ENCODE measurements around the gene FBN2. TPM values are rescaled to one million over a fixed set of nuclear protein-coding genes. Genes with fewer than 3 reads are reported as not detected.

The FBN2 gene
- total RNA-seq, 1 experiment from 2014 or later: 193 TPM

DNA sequence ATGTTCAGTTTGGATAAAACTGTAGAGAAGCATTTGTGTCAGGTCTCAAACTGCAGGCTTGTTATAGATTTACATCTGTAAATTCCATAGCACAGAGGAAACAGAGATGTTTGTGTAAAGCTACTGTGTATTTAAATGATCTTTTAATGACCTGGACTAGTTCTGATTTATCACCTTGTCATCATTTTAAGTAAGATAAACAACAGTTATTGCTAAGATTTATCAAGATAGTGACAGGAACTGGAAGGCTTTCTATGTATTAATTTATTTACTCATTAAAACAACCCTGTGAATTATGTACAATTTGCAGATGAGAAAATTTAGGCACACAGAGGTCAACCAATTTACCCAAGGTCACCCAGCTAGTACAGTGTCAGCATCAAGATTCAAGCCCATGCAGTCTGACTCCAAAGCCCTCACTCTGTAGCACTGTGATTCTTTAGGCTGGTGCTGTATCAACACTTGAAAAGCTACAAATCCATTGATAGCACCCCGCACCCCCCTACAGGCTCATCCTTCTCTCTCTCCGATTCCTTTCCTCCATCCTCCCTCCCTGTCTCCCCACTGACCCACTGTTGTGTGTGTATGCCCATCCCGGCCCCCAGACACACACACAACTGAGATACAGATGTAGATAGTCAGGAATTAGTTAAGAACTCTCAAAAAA is 184.5 kb downstream of the FBN2 start:
- Mint-ChIP-seq H3K27ac (ENCODE audit: low read depth, unreplicated experiment) (no peak overlapping the region), H3K4me1 (ENCODE audit: insufficient read depth, unreplicated experiment) (peaks cover 9% of the 10 kb centered on the region), H3K36me3 (ENCODE audit: insufficient read depth, unreplicated experiment) (peaks cover 42% of the 10 kb centered on the region), H3K27me3 (ENCODE audit: insufficient read depth, unreplicated experiment) (no peaks in the 10 kb centered on the region), H3K9me3 (ENCODE audit: unreplicated experiment) (no peaks in the 10 kb centered on the region), H3K4me3 (ENCODE audit: unreplicated experiment) (no peak overlapping the region)
- BruUV-seq (replicated peaks): no TSS peak
- no peak for DNase-seq (ENCODE audit: unreplicated experiment)
- intact Hi-C loops (cut with micrococcal nuclease): no loop called here
- TF ChIP-seq, protein P1, sequence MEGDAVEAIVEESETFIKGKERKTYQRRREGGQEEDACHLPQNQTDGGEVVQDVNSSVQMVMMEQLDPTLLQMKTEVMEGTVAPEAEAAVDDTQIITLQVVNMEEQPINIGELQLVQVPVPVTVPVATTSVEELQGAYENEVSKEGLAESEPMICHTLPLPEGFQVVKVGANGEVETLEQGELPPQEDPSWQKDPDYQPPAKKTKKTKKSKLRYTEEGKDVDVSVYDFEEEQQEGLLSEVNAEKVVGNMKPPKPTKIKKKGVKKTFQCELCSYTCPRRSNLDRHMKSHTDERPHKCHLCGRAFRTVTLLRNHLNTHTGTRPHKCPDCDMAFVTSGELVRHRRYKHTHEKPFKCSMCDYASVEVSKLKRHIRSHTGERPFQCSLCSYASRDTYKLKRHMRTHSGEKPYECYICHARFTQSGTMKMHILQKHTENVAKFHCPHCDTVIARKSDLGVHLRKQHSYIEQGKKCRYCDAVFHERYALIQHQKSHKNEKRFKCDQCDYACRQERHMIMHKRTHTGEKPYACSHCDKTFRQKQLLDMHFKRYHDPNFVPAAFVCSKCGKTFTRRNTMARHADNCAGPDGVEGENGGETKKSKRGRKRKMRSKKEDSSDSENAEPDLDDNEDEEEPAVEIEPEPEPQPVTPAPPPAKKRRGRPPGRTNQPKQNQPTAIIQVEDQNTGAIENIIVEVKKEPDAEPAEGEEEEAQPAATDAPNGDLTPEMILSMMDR (IDR thresholded peaks at IDR 0.05; ENCODE audit: unreplicated experiment): no peak
- POLR2A ChIA-PET: interaction anchor here (0.7 kb wide), 1 partner anchor 10 kb away, joined by 4 read pairs; no protein-coding TSS in a partner anchor
- CTCF ChIA-PET: no interaction called here

DNA sequence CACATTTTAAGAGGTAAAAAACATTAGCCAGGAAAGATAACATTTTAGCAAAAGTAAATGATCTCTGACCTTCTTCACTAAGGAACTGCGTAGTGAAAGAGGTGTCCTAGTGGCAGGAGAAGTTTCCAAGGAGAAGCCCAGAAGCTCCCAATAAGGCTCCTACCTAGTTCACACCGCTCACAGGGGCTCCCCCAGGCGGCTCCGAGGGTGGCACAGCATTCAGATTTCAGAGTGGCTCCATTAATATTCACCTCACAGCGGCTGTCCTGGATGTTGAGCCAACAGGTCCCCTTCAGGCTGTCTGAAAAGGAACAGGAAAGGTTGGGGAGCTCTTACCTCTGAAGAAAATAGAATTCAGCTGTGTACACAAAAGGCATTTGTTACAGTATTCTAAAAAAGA is 187.3 kb downstream of the FBN2 start:
- BruUV-seq (replicated peaks): no TSS peak
- intact Hi-C loops (cut with micrococcal nuclease): no loop called here
- POLR2A ChIA-PET: no interaction called here
- TF ChIP-seq, protein P1 (IDR thresholded peaks at IDR 0.05; ENCODE audit: unreplicated experiment): no peak
- H3K27ac Mint-ChIP-seq (ENCODE audit: low read depth, unreplicated experiment): no peak overlapping the region
- CTCF ChIA-PET: interaction anchor here (0.7 to 1.4 kb wide), 2 partner anchors 148 to 594 kb away, joined by 3 to 4 read pairs; no protein-coding TSS in a partner anchor
- H3K4me3 Mint-ChIP-seq (ENCODE audit: unreplicated experiment): no peak overlapping the region
- peaks cover 9% of the 10 kb centered on the region for H3K4me1 Mint-ChIP-seq (ENCODE audit: insufficient read depth, unreplicated experiment)
- no peaks in the 10 kb centered on the region for H3K27me3 Mint-ChIP-seq (ENCODE audit: insufficient read depth, unreplicated experiment)
- H3K9me3 Mint-ChIP-seq (ENCODE audit: unreplicated experiment): no peaks in the 10 kb centered on the region
- peaks cover 33% of the 10 kb centered on the region for H3K36me3 Mint-ChIP-seq (ENCODE audit: insufficient read depth, unreplicated experiment)
- no peak for DNase-seq (ENCODE audit: unreplicated experiment)

DNA sequence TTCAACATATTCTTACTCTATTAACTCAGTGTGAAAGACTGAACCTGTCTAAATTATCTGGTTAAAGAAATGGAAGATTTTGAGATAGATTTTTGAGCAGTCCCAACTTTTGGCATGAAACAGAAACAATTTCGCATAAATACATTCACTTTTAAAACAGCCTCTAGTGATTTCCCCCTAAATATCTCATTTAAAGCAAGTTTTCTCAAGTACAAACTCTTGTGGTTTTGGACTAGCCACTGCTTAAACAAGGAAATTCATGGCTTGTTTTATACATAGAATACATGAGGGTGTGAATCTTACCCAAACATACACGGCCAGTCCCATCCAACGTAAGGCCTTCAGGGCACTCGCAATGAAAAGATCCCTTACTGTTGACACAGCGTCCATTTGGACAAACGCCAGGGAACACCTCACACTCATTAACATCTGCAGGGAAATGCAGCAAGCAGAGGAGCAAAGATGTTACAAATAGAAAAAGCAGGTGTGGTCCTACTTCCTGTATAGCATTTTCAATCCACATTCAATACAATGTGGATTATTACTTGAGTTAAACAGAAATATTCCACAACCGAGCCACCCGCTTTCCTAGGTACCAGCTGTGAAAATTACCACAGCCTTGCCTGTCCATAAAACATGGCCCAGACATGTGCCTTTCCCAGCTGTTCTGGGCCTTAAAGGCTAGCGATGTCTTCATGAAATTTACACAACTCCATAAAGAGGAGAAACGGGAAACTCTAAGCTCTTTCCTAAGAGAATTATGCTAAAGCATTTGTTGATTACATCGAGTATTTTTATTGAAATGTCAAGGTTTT is 188.8 kb downstream of the FBN2 start:
- CTCF ChIA-PET: no interaction called here

DNA sequence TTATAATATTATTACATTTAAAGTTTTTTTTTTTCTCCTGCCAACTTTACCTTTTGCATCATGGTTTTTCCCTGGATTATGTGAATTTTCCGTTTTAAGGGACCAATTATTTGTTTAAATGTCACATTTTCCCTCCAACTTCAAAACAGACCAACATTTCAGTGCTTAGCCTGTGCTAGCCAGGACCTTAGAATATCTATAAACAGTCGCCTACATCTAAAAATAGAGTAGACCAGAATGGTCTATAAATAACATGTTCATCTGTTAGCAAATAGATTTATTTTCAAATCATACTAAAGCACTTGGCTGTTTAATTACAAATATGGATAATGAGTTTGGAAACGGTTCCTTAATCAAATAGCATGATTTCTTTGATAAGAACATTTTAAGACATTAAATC is 192.0 kb downstream of the FBN2 start:
- Mint-ChIP-seq H3K9me3 (ENCODE audit: unreplicated experiment) (no peaks in the 10 kb centered on the region), H3K27ac (ENCODE audit: low read depth, unreplicated experiment) (no peak overlapping the region), H3K4me1 (ENCODE audit: insufficient read depth, unreplicated experiment) (peaks cover 24% of the 10 kb centered on the region), H3K27me3 (ENCODE audit: insufficient read depth, unreplicated experiment) (no peaks in the 10 kb centered on the region), H3K4me3 (ENCODE audit: unreplicated experiment) (no peak overlapping the region), H3K36me3 (ENCODE audit: insufficient read depth, unreplicated experiment) (peaks cover 52% of the 10 kb centered on the region)
- POLR2A ChIA-PET: no interaction called here
- CTCF ChIA-PET: no interaction called here
- DNase-seq (ENCODE audit: unreplicated experiment): no peak
- intact Hi-C loops (cut with micrococcal nuclease): loop anchor here (5.0 to 10.0 kb wide), 3 partner anchors 119 to 331 kb away; no protein-coding TSS in a partner anchor
- TF ChIP-seq, protein P1 (IDR thresholded peaks at IDR 0.05; ENCODE audit: unreplicated experiment): no peak
- no TSS peak for BruUV-seq (replicated peaks)

More for the DNA sequence above, 188.8 kb downstream of the FBN2 start:
- H3K36me3 Mint-ChIP-seq (ENCODE audit: insufficient read depth, unreplicated experiment): peaks cover 43% of the 10 kb centered on the region
- no TSS peak for BruUV-seq (replicated peaks)
- peaks cover 9% of the 10 kb centered on the region for H3K4me1 Mint-ChIP-seq (ENCODE audit: insufficient read depth, unreplicated experiment)
- no peaks in the 10 kb centered on the region for H3K9me3 Mint-ChIP-seq (ENCODE audit: unreplicated experiment)
- no peak overlapping the region for H3K4me3 Mint-ChIP-seq (ENCODE audit: unreplicated experiment)
- peak overlapping the region; percentile 4 for H3K27ac Mint-ChIP-seq (ENCODE audit: low read depth, unreplicated experiment)
- TF ChIP-seq, protein P1 (IDR thresholded peaks at IDR 0.05; ENCODE audit: unreplicated experiment): no peak
- peak; percentile 98 for DNase-seq (ENCODE audit: unreplicated experiment)
- intact Hi-C loops (cut with micrococcal nuclease): loop anchor here (5.0 to 10.0 kb wide), 3 partner anchors 122 to 328 kb away; no protein-coding TSS in a partner anchor
- POLR2A ChIA-PET: interaction anchor here (0.9 to 1.2 kb wide), 2 partner anchors 9 to 13 kb away, joined by 3 to 6 read pairs; no protein-coding TSS in a partner anchor
- no peaks in the 10 kb centered on the region for H3K27me3 Mint-ChIP-seq (ENCODE audit: insufficient read depth, unreplicated experiment)
